ENCODE data around the gene ACY1. TPM values are rescaled to one million over a fixed set of nuclear protein-coding genes. Genes with fewer than 3 reads are reported as not detected.

ACY1 gene
- total RNA-seq, 1 donor from 2014 or later: 23.2 TPM

GRCh38 chr3:51945031-51945840 lies 38.1 kb upstream of the ACY1 start:
- ATAC-seq (ENCODE audit: poor library complexity): no peak
- peak; percentile 32 for DNase-seq
- intact Hi-C loops (cut with DNase I): no loop called here

- intact Hi-C loops (cut with DNase I): no loop called here
- no peak for DNase-seq
- no peak for ATAC-seq (ENCODE audit: poor library complexity)
Measured at GRCh38 chr3:51945926-51946705, 37.2 kb upstream of the ACY1 start.

- ATAC-seq (ENCODE audit: poor library complexity): no peak
- DNase-seq: peak; percentile 29
- intact Hi-C loops (cut with DNase I): no loop called here
Measured at GRCh38 chr3:51946796-51947195, 36.5 kb upstream of the ACY1 start.

- intact Hi-C loops (cut with DNase I): no loop called here
- DNase-seq (peak; percentile 15), ATAC-seq (ENCODE audit: poor library complexity) (no peak)
Measured at GRCh38 chr3:51947215-51947900, 36.0 kb upstream of the ACY1 start.

GRCh38 chr3:51948016-51948580 lies 35.2 kb upstream of the ACY1 start:
- intact Hi-C loops (cut with DNase I): no loop called here
- ATAC-seq (ENCODE audit: poor library complexity) (no peak), DNase-seq (peak; percentile 22)

GRCh38 chr3:51949121-51949520 lies 34.2 kb upstream of the ACY1 start:
- ATAC-seq (ENCODE audit: poor library complexity) (no peak), DNase-seq (peak; percentile 20)
- intact Hi-C loops (cut with DNase I): no loop called here

GRCh38 chr3:51950899-51951298 lies 32.4 kb upstream of the ACY1 start:
- intact Hi-C loops (cut with DNase I): no loop called here
- DNase-seq (no peak), ATAC-seq (ENCODE audit: poor library complexity) (no peak)

GRCh38 chr3:51953445-51953844 lies 29.9 kb upstream of the ACY1 start:
- DNase-seq (no peak), ATAC-seq (ENCODE audit: poor library complexity) (no peak)
- intact Hi-C loops (cut with DNase I): no loop called here

GRCh38 chr3:51954105-51954504 lies 29.2 kb upstream of the ACY1 start:
- ATAC-seq (ENCODE audit: poor library complexity) (no peak), DNase-seq (no peak)
- intact Hi-C loops (cut with DNase I): no loop called here

- ATAC-seq (ENCODE audit: poor library complexity) (no peak), DNase-seq (no peak)
- intact Hi-C loops (cut with DNase I): no loop called here
Measured at GRCh38 chr3:51954713-51955112, 28.6 kb upstream of the ACY1 start.

- DNase-seq: no peak
- ATAC-seq (ENCODE audit: poor library complexity): no peak
- intact Hi-C loops (cut with DNase I): no loop called here
Measured at GRCh38 chr3:51955175-51955892, 28.0 kb upstream of the ACY1 start, which contains the start of gene GPR62. GPR62 (plus strand) TSS chr3:51955381; CDS start chr3:51955653, 272 bp downstream.

- intact Hi-C loops (cut with DNase I): no loop called here
Measured at GRCh38 chr3:51955893-51956770, 27.2 kb upstream of the ACY1 start.

GRCh38 chr3:51957520-51958205 lies 25.7 kb upstream of the ACY1 start:
- intact Hi-C loops (cut with DNase I): no loop called here
- ATAC-seq (ENCODE audit: poor library complexity) (no peak), DNase-seq (no peak)

More at GRCh38 chr3:51955893-51956770, 27.2 kb upstream of the ACY1 start:
- DNase-seq (peak; percentile 74), ATAC-seq (ENCODE audit: poor library complexity) (peak; percentile 84)

- intact Hi-C loops (cut with DNase I): no loop called here
- no peak for DNase-seq
- ATAC-seq (ENCODE audit: poor library complexity): no peak
Measured at GRCh38 chr3:51958603-51959521, 24.5 kb upstream of the ACY1 start.

GRCh38 chr3:51959651-51960050 lies 23.7 kb upstream of the ACY1 start:
- intact Hi-C loops (cut with DNase I): no loop called here
- no peak for ATAC-seq (ENCODE audit: poor library complexity)
- no peak for DNase-seq

GRCh38 chr3:51960386-51960785 lies 22.9 kb upstream of the ACY1 start:
- ATAC-seq (ENCODE audit: poor library complexity) (no peak), DNase-seq (no peak)
- intact Hi-C loops (cut with DNase I): no loop called here
